PC-9 (cell line): ENCODE results near the gene RNF121.

ENCODE experiments used
- EZH2 ChIP-seq: fragments of 200-600 bp; sonication (generic); IDR thresholded peaks from 2 replicates; pipeline ENCODE4 v1.8.0; 2017; ENCODE audit warnings: antibody characterized with exemption, low read depth
- TF ChIP-seq, protein P1 (sequence below): fragments of 200-600 bp; sonication (generic); conservative IDR thresholded peaks from 2 replicates; pipeline ENCODE4 v1.6.1; 2017; ENCODE audit warnings: mixed run types, antibody characterized with exemption, mild to moderate bottlenecking, moderate library complexity

- TF ChIP-seq EZH2: no peak
- TF ChIP-seq, protein P1, sequence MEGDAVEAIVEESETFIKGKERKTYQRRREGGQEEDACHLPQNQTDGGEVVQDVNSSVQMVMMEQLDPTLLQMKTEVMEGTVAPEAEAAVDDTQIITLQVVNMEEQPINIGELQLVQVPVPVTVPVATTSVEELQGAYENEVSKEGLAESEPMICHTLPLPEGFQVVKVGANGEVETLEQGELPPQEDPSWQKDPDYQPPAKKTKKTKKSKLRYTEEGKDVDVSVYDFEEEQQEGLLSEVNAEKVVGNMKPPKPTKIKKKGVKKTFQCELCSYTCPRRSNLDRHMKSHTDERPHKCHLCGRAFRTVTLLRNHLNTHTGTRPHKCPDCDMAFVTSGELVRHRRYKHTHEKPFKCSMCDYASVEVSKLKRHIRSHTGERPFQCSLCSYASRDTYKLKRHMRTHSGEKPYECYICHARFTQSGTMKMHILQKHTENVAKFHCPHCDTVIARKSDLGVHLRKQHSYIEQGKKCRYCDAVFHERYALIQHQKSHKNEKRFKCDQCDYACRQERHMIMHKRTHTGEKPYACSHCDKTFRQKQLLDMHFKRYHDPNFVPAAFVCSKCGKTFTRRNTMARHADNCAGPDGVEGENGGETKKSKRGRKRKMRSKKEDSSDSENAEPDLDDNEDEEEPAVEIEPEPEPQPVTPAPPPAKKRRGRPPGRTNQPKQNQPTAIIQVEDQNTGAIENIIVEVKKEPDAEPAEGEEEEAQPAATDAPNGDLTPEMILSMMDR: no peak
These were observed 19.6 kb downstream of the RNF121 start for GRCh38 chr11:71948314-71949027.
